T47D (cell line): Measurements from ENCODE around the gene RFX3.

ENCODE experiments used
- DNase-seq, 2 experiments: peaks; one replicate each; pipeline versions ENCODE4 v3.0.0 to v3.0.0-alpha.2; 2011 to 2012; ENCODE audit warnings: low read depth in 1 of 2, low spot score in 1 of 2
- JUND ChIP-seq: IDR thresholded peaks from 2 replicates; pipeline ENCODE4 v1.6.1; 2012; ENCODE audit warnings: low read depth
- in situ Hi-C: cut with HindIII; loops from 2 replicates; pipeline ENCODE4 v1.10.0; 2016; ENCODE audit warnings: low sequenced_read_pairs, low pct_unique_long_range_greater_than_20kb

The RFX3 gene

GRCh38 chr9:3256571-3257330 is 269.1 kb downstream of the RFX3 start:
- in situ Hi-C loops: no loop called here
- TF ChIP-seq JUND: no peak
- DNase-seq: no peak

- in situ Hi-C loops: no loop called here
Observed at GRCh38 chr9:3251309-3251708, 274.5 kb downstream of the RFX3 start.

GRCh38 chr9:3250741-3251140 is 275.1 kb downstream of the RFX3 start:
- DNase-seq: no peak
- in situ Hi-C loops: no loop called here
- TF ChIP-seq JUND: no peak

More at GRCh38 chr9:3251309-3251708, 274.5 kb downstream of the RFX3 start:
- DNase-seq: no peak
- TF ChIP-seq JUND: no peak

- DNase-seq: no peak
- TF ChIP-seq JUND: no peak
- in situ Hi-C loops: no loop called here
Observed at GRCh38 chr9:3247211-3247610, 278.6 kb downstream of the RFX3 start.

GRCh38 chr9:3246241-3246640 is 279.6 kb downstream of the RFX3 start:
- in situ Hi-C loops: no loop called here
- no peak for DNase-seq

GRCh38 chr9:3244963-3245653 is 280.7 kb downstream of the RFX3 start:
- no peak for TF ChIP-seq JUND
- DNase-seq: no peak
- in situ Hi-C loops: no loop called here

More at GRCh38 chr9:3246241-3246640, 279.6 kb downstream of the RFX3 start:
- TF ChIP-seq JUND: no peak

- no peak for DNase-seq
- in situ Hi-C loops: no loop called here
Observed at GRCh38 chr9:3243683-3244082, 282.1 kb downstream of the RFX3 start.

GRCh38 chr9:3241290-3241689 is 284.5 kb downstream of the RFX3 start:
- no peak for TF ChIP-seq JUND
- in situ Hi-C loops: no loop called here
- peak in 1 of 2 experiments; percentile 9 for DNase-seq

More at GRCh38 chr9:3243683-3244082, 282.1 kb downstream of the RFX3 start:
- TF ChIP-seq JUND: no peak

- no peak for TF ChIP-seq JUND
- in situ Hi-C loops: no loop called here
- peak; percentile 5 to 75 for DNase-seq
Observed at GRCh38 chr9:3240656-3241268, 285.0 kb downstream of the RFX3 start.

GRCh38 chr9:3239240-3239639 is 286.6 kb downstream of the RFX3 start:
- no peak for TF ChIP-seq JUND
- in situ Hi-C loops: no loop called here
- DNase-seq: peak in 1 of 2 experiments; percentile 71

- DNase-seq: no peak
- TF ChIP-seq JUND: no peak
- in situ Hi-C loops: no loop called here
Observed at GRCh38 chr9:3238236-3238635, 287.6 kb downstream of the RFX3 start.

GRCh38 chr9:3237121-3237520 is 288.7 kb downstream of the RFX3 start:
- TF ChIP-seq JUND: no peak
- DNase-seq: no peak
- in situ Hi-C loops: no loop called here

- in situ Hi-C loops: no loop called here
- TF ChIP-seq JUND: no peak
- DNase-seq: no peak
Observed at GRCh38 chr9:3235497-3235896, 290.3 kb downstream of the RFX3 start.
